Measurements from ENCODE around the gene BTBD8.
A peak's percentile ranks its signal among the peaks of the same experiment; 100 is the strongest.
"Not testable (repeated sequence)": the region's sequence is repeated elsewhere in the genome, so short reads cannot be mapped to it uniquely, and the experiment has no call there.

Gene BTBD8

GRCh38 chr1:92080128-92080985 lies at the start of gene BTBD8:
Gene BTBD8 (plus strand): TSS chr1:92080345. CDS start chr1:92080572, 227 bp downstream.
- DNase-seq: peak; percentile 80

GRCh38 chr1:92030656-92031107 lies 49.5 kb upstream of the BTBD8 start:
- DNase-seq: no peak

GRCh38 chr1:92031281-92032110 lies 48.6 kb upstream of the BTBD8 start:
- no peak for DNase-seq

- DNase-seq: no peak
Measured at GRCh38 chr1:92037400-92037799, 42.7 kb upstream of the BTBD8 start.

DNA sequence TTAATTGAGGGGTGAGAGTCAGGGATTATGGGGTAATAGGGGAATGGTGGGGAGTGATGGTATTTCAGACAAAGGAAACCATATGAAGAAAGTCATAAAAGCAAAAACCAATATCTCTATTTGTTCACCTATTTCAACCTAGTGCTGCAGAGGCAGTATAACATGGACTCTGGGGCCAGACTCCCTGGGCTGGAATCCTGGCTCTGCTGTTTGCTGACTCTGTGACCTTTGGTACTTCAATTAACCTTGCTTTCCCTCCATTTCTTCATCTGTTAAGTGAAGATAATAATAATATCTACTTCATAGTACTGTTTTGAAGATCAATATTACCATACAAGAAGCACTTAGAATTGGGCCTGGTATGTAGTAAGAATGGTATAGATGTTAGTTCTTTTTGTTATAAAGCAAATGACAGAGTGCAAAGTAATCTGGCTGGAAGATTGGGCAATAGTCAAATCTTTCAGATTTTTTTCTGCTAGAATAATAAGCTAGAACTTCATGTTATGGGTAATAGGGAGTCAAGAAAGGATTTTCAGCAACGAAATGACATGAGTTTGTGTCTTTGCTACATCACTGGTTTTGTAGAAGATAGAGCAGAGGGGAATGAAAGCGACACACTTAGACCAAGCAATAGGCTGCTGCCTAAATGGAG lies 41.3 kb upstream of the BTBD8 start:
- DNase-seq: no peak

DNA sequence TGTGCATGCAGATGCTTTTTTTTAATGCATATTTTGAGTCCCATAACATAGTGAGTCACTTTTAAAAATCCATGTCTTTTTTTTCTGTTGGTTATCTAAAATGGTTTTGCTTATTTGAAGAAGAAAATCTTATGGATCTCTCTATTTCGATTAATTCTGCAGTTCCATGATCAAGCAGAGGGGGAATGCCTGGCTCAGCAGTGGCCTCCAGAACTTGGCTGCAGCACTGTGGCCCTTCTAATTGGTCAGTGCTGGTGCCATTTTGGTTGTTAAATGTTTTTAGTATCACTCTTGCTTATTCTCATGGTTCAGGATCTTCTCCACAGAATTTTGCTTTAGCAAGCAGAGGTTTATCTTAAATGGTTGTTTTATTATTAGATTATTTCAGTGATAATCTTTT lies 39.2 kb upstream of the BTBD8 start:
- no peak for DNase-seq

DNA sequence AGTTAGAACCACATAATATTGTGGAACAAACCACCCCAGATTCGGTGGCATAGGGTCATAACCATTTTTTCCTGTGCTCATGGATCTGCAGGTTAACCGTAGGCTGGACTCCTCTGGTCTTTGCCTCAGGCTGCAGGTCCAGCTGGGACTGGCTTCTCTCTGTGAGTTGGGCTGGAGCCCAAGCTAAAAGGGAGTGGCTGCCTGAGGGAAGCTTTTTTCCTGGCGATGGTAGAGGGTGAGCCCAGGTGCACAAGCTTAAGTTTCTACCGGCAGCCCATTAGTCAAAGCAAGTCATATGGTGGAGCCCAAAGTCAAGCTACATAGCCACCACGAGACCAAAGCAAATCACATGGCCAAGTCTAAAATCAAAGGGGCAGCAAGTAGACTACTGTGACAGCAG lies 36.5 kb upstream of the BTBD8 start:
- DNase-seq: no peak

DNA sequence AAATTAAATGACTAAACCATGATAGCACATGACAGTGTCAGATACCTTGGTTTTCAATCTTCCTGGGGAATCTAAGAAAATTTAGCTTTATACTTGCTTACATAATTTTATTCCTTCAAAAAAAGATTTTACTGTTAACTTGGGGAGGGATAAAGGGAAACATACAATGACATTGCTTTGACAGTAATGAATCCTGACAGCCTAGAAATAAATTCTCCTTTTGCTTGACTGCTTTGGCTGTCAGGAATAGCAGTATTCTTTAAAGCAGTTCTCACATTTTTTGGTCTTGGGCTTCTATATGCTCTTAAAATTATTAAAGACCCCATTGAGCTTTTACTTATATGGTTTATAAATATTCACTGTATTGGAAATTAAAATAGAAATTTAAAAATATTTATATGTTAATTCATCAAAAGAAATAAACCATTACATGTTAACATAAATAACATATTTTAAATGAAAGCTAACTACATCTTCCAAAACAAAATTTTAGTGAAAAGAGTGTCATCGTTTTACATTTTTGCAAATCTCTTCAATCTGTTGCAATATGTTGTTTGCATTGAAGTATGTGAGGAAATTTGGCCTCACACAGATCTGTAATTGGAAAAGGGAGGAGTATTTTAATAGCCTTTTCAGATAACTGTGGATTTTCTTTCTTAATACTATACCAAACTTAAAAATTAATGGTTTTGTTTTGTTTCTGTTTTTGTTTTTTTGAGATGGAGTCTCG lies 34.2 kb upstream of the BTBD8 start:
- DNase-seq: no peak

DNA sequence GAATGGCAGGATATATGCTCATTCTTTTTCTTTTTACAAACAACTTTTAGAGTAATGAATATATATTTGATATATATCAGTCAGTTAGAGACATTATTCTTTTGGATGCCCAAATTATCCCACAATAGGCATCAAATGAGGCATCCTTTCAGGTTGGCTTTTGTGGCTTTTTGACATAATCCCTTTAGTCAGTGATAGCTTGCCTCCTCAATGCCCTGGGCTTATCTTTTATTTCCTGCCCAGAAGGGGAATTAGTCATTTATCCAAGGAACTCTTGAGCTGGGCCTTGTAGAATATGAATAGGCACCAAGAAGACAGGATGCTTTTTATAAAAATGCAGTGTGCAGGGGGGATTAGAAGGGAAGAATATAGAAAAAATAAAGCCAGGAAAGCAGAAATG lies 28.2 kb upstream of the BTBD8 start:
- DNase-seq: no peak

DNA sequence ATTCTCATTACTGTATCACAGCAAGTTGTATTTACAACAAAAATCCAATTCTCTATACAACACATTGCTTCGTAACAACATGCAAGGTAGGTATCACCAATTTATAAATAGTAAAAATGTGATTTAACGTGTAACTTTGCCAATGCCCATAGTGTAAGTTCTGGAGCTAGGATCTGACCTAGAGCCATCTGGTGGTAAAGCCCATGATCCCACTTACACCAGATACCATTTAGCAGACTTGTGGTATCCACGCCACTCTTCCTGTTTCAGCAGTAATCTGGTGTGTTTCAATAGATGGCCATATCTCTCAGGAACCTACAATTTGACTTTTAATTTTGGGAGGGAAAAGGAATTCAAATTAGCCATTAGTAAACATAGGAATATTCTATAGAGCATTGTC lies 15.1 kb upstream of the BTBD8 start:
- no peak for DNase-seq

DNA sequence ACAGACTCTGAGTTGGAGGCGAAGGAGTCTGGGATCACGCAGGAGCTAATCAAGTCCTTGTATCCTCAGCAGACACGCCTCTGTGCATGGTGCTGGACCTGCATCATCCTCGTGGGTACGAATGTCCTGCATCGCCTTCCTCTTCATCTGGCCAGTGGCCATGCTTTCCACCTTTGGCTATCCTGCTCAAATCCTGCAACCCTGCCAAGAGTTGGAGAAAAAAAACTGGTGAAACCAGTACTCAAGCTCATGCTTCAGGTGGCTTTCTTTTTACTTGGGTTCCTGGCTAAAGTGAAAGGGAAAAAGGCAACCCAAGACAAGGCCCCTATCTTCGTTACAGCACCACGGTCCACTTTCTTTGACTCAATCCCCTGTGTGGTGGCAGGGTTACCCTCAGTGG lies 13.8 kb upstream of the BTBD8 start:
- no peak for DNase-seq

GRCh38 chr1:92070892-92071291 lies 9.3 kb upstream of the BTBD8 start:
- no peak for DNase-seq

- DNase-seq: not testable (repeated sequence)
Measured at GRCh38 chr1:92074446-92074845, 5.7 kb upstream of the BTBD8 start.

GRCh38 chr1:92075311-92075710 lies 4.8 kb upstream of the BTBD8 start, which contains the start of gene SETSIP:
Gene SETSIP (minus strand): TSS chr1:92075411. CDS start chr1:92075411, 0 bp downstream.
- no peak for DNase-seq

DNA sequence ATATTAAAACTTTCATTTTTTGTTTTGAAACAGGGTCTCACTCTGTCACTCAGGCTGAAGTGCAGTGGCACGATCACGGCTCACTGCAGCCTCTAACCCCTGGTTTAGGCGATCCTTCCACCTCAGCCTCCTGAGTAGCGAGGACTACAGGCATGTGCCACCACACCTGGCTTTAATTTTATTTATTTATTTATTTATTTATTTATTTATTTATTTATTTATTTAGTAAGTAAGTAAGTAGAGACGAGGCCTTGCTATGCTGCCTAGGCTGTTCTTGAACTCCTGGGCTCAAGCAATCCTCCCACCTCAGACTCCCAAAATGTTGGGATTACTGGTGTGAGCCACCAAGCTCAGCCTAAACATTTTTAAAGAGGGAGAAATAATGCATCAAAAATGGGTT lies 3.8 kb upstream of the BTBD8 start:
- DNase-seq: no peak

DNA sequence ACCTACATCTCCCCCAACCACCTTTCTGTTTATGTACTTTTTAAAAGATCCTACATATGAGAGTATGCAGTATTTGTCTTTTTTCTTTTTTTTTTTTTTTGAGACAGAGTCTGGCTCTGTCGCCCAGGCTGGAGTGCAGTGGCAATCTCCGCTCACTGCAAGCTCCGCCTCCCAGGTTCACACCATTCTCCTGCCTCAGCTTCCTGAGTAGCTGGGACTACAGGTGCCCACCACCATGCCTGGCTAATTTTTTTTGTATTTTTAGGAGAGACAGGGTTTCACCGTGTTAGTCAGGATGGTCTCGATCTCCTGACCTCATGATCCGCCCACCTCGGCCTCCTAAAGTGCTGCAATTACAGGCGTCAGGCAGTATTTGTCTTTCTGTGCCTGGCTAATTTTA lies 2.1 kb upstream of the BTBD8 start:
- not testable (repeated sequence) for DNase-seq

- no peak for DNase-seq
Measured at GRCh38 chr1:92079441-92079840, 704 bp upstream of the BTBD8 start.

DNA sequence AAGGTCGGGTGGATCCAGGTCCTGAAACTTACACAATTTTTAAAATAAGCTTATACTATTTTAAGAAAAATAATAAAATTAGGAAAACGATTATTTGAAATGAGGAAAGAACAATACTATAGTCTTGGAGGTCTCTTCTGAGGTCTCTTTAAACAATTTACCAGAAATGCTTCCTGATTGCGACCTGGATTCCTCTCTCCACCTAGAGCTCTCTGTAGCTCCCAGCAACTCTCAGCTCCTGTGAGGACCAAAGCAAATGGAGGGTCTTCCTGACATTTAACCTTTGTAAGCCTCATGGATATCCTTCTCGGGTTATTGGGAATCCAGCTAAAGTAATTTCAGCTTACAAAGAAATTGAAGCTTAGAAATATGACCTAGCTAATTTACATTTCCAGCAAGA lies 886 bp downstream of the BTBD8 start:
- DNase-seq: no peak

DNA sequence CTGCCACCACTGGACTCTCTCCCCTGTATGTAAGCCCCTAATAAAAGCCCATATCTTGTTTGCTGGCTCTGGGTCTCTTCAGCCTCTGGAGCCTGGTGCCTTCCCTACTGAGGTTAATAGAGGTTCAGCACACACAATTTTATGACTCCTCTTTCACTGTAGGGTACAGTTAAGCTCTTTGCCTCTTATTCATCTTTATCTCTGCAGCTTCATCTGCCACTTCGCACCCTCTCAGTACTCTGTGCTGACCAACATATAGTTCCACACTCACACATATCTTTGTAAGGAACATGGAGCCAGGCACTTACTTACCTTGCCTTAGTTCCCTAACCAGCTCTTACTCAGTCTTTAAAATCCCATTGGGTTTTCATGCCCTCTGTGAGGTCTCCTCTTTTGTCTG lies 4.5 kb downstream of the BTBD8 start:
- no peak for DNase-seq

DNA sequence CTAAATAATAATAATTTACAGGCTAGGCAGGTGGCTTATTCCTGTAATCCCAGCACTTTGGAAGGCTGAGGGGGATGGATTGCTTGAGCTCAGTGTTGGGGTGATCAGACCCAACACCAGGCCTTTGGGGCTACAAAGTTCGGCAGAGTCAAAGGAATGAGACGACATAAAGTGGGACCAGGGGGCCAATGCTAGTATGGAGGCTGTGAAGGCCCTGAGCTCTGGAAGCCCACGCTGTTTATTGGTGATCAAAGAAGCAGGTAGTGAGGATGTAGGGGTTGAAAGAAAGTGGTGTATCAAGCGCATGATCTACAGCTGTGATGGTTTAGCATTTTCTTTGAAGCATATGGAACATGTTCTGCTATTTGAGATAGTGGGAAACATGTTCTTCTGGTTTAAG lies 5.6 kb downstream of the BTBD8 start:
- DNase-seq: no peak

GRCh38 chr1:92087542-92087941 lies 7.4 kb downstream of the BTBD8 start:
- DNase-seq: no peak

DNA sequence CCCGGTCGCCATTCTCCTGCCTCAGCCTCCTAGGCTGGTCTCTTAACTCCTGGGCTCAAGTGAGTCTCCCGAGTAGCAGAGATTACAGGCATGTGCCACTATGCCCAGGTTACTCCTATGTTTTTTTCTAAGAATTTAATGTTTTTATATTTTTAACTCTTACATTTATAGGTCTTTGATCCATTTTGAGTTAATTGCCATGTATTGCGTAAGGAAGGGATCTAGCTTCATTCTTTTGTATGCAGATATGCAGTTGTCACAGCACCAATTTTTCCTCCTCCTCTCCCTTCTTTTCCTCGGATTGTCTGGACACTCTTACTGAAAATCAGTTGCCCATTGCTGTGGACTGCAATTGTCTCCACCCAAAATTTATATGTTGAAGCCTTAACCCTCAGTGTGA lies 11.5 kb downstream of the BTBD8 start:
- no peak for DNase-seq

- no peak for DNase-seq
Measured at GRCh38 chr1:92094090-92094489, 13.9 kb downstream of the BTBD8 start.
